BJ (cell line): Measurements from ENCODE around the gene ARSB. TPM values are rescaled to one million over a fixed set of nuclear protein-coding genes. Genes with fewer than 3 reads are reported as not detected.
"Not testable (repeated sequence)": the region's sequence is repeated elsewhere in the genome, so short reads cannot be mapped to it uniquely, and the experiment has no call there.

Experiments
- CTCF ChIA-PET: fragments of 350-600 bp; formaldehyde crosslinking; extraction: SDS; loops from one replicate; lab custom pipeline; 2021; ENCODE audit warnings: antibody characterized with exemption, inconsistent platforms; lab: Yijun Ruan, JAX
- POLR2A ChIA-PET: fragments of 300-600 bp; sonication (Branson Sonifier 250); formaldehyde crosslinking; extraction: SDS; loops from one replicate; lab custom pipeline; 2021; ENCODE audit warnings: antibody characterized with exemption; lab: Charles Lee
- DNase-seq: peaks from one replicate; pipeline ENCODE4 v3.0.0-alpha.2; 2011; ENCODE audit warnings: low read depth
- H3K27me3 ChIP-seq: 2 replicates; pipeline ENCODE4 v1.6.0; 2011; ENCODE audit warnings: low read length; ENCODE audit not compliant: control insufficient read depth, insufficient read depth
- H3K36me3 ChIP-seq: 2 replicates; pipeline ENCODE4 v1.5.1; 2011; ENCODE audit warnings: low read length; ENCODE audit not compliant: control insufficient read depth, insufficient read depth
- H3K4me3 ChIP-seq: 2 replicates; pipeline ENCODE4 v1.5.1; 2011; ENCODE audit warnings: low read depth, mild to moderate bottlenecking, control low read depth, low read length
- CTCF ChIP-seq: IDR thresholded peaks from 2 replicates; pipeline ENCODE4 v1.5.1; 2011; ENCODE audit warnings: low read depth, mild to moderate bottlenecking, control low read depth, inconsistent platforms, low read length, moderate library complexity; ENCODE audit not compliant: insufficient read depth
- polyA plus RNA-seq: library from polyadenylated mRNA; depleted of rRNA; stranded (reverse); fragments of >200 nt; gene quantifications from 2 replicates; pipeline ENCODE4 v1.2.3, GENCODE V29; 2011

Gene ARSB
- polyA plus RNA-seq, 1 experiment = 26.7 TPM

- DNase-seq = no peak
- ChIA-PET CTCF (interaction anchor here (1.3 kb wide), 1 partner anchor 9 kb away, joined by 3 read pairs; no protein-coding TSS in a partner anchor), POLR2A (no interaction called here)
- no peaks in the 10 kb centered on the region for H3K36me3 ChIP-seq
- no peaks in the 10 kb centered on the region for H3K27me3 ChIP-seq
- TF ChIP-seq CTCF = no peak
- H3K4me3 ChIP-seq = no peak overlapping the region
These were observed 105.6 kb downstream of the ARSB start for GRCh38 chr5:78879516-78879915.

- CTCF ChIA-PET, H3K36me3 ChIP-seq, H3K27me3 ChIP-seq, POLR2A ChIA-PET, H3K4me3 ChIP-seq, DNase-seq: not testable (repeated sequence)
These were observed 119.0 kb downstream of the ARSB start for GRCh38 chr5:78866076-78866475.

- Histone ChIP-seq H3K36me3 (no peaks in the 10 kb centered on the region), H3K4me3 (no peak overlapping the region), H3K27me3 (no peaks in the 10 kb centered on the region)
- TF ChIP-seq CTCF = no peak
- POLR2A ChIA-PET = no interaction called here
- peak; percentile 16 for DNase-seq
- CTCF ChIA-PET = no interaction called here
These were observed 126.7 kb downstream of the ARSB start for GRCh38 chr5:78858364-78858763.

- Histone ChIP-seq H3K4me3 (no peak overlapping the region), H3K27me3 (no peaks in the 10 kb centered on the region), H3K36me3 (no peaks in the 10 kb centered on the region)
- ChIA-PET POLR2A (no interaction called here), CTCF (no interaction called here)
- TF ChIP-seq CTCF = no peak
- DNase-seq = no peak
These were observed 130.1 kb downstream of the ARSB start for GRCh38 chr5:78855026-78855425.

- H3K36me3 ChIP-seq, POLR2A ChIA-PET, DNase-seq, H3K4me3 ChIP-seq, H3K27me3 ChIP-seq, CTCF ChIA-PET: not testable (repeated sequence)
These were observed 133.2 kb downstream of the ARSB start for GRCh38 chr5:78851891-78852290.

GRCh38 chr5:78845470-78845869, 139.6 kb downstream of the ARSB start:
- POLR2A ChIA-PET = interaction anchor here (0.6 kb wide), 1 partner anchor 1397 kb away, joined by 4 read pairs; no protein-coding TSS in a partner anchor

More at GRCh38 chr5:78845470-78845869, 139.6 kb downstream of the ARSB start:
- CTCF ChIA-PET = interaction anchor here (0.6 kb wide), 1 partner anchor 220 kb away, joined by 3 read pairs; no protein-coding TSS in a partner anchor
- TF ChIP-seq CTCF = no peak
- Histone ChIP-seq H3K4me3 (no peak overlapping the region), H3K27me3 (no peaks in the 10 kb centered on the region), H3K36me3 (no peaks in the 10 kb centered on the region)
- DNase-seq = no peak
